ENCODE data around the gene RPL41.

RPL41 gene

DNA sequence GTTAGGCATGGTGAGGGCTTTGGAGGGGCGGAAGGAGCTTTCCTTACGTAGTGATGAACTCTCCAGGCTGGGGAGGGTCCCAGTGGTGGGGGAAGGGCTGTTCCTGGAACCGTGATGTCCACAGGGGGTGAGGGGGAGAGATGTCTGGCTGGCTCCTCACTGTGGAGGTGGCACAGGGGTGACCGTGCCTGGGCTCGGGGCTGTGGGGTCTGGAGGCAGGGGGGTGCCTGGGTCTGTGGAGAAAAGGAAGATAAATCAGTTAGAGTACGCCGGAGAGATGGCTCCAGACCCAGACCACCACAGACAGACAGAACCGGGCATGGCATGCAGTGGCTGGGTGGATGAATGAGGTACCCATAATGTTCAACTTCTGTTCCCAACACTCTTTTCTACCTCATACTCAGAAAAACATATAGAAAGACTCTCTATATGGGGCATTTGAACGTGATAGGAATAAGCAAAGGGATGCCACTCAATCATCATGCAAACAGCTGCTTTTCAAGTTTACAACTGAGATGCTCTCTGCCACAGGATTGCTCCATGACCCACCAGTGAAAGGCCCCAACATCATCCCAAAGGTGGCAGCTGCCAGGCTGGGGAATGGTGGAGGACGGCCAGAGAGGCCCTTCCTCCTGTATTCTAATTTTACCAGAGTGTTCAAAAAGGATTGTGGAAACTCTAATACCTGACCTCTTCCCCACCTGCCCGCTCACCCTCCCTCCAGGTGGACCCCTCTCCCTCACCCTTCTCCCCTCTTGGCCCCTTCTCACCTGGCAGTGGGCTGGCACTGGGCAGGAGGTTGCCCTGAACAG lies 47.3 kb downstream of the RPL41 start:
- Mint-ChIP-seq H3K27ac (no peak overlapping the region), H3K9me3 (no peaks in the 10 kb centered on the region), H3K4me3 (no peak overlapping the region), H3K27me3 (no peaks in the 10 kb centered on the region), H3K4me1 (peaks cover 41% of the 10 kb centered on the region)
- no peak for ATAC-seq
- DNase-seq, result no peak

DNA sequence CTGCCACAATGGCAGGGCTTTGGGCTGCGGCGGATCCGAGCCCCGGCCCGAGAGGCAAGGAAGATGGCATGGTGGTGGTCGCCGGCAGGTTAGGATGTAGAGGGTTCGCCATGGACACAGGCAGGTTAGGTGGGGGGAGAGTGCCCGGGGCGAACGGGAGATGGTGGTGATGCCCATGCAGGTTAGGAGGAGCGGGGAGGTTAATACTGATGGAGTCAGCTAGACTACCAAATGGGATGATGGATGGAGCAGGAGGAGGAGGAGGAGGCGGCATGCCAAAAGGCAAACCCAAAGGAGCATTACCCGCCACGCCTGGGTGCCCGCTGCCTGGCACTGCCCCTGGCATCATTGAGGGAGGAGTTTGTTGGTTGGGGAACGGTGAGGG lies 47.9 kb downstream of the RPL41 start:
- DNase-seq (no peak), ATAC-seq (no peak)
- H3K9me3 Mint-ChIP-seq, result no peaks in the 10 kb centered on the region
- peak overlapping the region in 1 of 2 donors; percentile 36 for H3K27ac Mint-ChIP-seq
- H3K4me3 Mint-ChIP-seq, result no peak overlapping the region
- peaks cover 36% of the 10 kb centered on the region for H3K4me1 Mint-ChIP-seq
- no peaks in the 10 kb centered on the region for H3K27me3 Mint-ChIP-seq

DNA sequence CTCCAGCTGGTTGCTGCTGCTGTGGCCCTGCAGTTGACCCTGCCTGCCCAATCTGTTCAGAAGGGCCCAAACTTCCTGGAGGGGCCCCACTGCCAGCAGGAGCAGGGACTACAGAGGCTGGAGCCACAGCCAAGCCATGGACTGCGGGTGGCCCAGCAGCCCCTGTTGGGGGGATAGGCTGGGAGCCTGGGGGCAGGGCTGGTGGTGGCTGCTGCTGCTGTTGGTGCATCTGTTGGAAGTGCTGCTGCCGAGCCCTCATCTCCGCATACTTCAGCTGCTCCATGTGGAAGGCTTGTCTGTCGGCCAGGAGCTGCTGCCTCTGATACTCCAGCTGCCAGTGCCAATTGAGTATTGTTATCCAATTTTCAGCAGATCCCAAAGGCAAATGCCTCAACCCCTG lies 48.9 kb downstream of the RPL41 start:
- no peak overlapping the region for H3K4me3 Mint-ChIP-seq
- peaks cover 26% of the 10 kb centered on the region for H3K4me1 Mint-ChIP-seq
- DNase-seq, result no peak
- no peaks in the 10 kb centered on the region for H3K9me3 Mint-ChIP-seq
- H3K27me3 Mint-ChIP-seq, result no peaks in the 10 kb centered on the region
- no peak for ATAC-seq
- no peak overlapping the region for H3K27ac Mint-ChIP-seq

All from stimulated activated naive CD8-positive, alpha-beta T cell treated with anti-CD3 and anti-CD28 coated beads, Interleukin-15, amount 100 ng/mL, for 72 hours (primary cell).